Lung microvascular endothelial cell (primary cell): ENCODE data around the gene ENPP6. TPM values are rescaled to one million over a fixed set of nuclear protein-coding genes. Genes with fewer than 3 reads are reported as not detected.
"Not testable (repeated sequence)": the region's sequence is repeated elsewhere in the genome, so short reads cannot be mapped to it uniquely, and the experiment has no call there.

Experiments used
- DNase-seq, 2 donors: peaks; one replicate each; pipeline versions ENCODE4 v3.0.0 to v3.0.0-alpha.2; 2010; ENCODE audit warnings: low read depth in 2 of 2
- total RNA-seq: library from RNA; depleted of rRNA; stranded (reverse); fragments of >200 nt; gene quantifications from 2 replicates; pipeline ENCODE4 v1.2.1, GENCODE V29; 2014

Gene ENPP6
- total RNA-seq, 1 donor from 2014 or later = not detected

DNA sequence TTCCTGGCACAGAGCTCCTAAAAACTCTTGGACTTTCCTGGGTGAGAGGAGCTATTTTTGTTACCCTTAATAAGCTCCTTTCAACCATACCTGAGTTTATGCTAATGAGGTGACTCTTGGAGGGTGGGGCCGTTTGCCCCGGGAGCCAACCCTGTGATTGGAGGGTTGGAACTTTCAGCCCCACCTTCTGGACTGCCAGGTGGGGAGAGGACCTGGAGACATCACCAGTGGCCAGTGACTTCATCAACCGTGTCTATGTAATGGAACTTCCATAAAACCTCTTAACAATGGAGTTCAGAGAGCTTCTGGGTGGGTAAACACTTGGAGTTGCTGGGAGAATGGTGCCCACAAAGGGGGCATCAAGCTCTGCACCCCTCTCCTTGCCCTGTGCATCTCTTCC is 17.9 kb upstream of the ENPP6 start:
- no peak for DNase-seq

GRCh38 chr4:184234155-184234554 is 16.5 kb upstream of the ENPP6 start:
- no peak for DNase-seq

DNA sequence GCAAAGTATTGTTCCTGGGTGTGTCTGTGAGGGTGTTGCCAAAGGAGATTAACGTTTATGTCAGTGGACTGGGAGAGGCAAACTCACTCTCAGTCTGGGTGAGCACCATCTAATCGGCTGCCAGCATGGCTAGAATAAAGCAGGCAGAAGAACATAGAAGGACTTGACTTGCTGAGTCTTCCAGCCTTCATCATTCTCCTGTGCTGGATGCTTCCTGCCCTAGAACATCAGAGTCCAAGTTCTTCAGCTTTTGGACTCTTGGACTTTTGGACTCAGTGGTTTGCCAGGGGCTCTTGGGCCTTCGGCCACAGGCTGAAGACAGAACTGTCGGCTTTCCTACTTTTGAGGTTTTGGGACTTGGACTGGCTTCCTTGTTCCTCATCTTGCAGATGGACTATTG is 15.3 kb upstream of the ENPP6 start:
- no peak for DNase-seq

DNA sequence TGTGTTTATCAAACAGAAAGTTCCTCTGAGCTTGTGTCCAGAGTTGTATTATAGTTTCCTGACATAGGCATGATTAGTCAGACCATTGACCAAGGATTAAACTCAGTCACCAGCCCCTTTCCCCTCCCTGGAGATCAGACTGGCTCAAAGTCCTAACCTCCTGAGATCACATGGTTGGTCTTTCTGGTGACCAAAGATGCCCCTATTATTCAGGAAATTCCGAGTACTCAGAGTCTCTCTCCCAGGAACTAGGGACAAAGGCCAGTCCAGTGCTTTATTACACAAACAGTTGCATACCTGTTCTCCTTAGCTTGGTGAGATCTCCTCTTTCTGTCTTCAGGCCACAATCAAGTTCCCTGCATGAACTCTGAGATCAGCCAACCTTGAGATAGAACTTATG is 14.5 kb upstream of the ENPP6 start:
- no peak for DNase-seq

DNA sequence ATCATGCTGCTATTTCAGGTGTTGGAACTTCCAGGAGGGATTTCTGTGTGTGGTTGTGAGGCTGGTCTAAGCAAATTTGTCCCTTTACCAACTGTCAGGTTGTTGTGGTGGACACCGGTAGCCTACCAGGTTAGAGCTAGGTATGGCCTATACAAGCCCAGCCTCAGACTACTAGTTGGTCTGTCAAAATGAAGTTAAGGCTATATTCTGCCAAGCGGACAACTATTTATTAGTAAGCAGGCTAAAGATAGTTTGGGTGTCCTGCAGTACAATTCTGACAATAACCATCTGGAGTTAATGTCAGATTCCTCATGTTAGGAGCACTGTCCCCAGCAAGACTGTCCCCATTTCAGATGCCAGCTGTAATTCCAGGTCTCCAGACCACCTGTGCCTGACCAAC is 13.9 kb upstream of the ENPP6 start:
- DNase-seq = no peak

GRCh38 chr4:184228056-184228705 is 10.5 kb upstream of the ENPP6 start:
- no peak for DNase-seq

DNA sequence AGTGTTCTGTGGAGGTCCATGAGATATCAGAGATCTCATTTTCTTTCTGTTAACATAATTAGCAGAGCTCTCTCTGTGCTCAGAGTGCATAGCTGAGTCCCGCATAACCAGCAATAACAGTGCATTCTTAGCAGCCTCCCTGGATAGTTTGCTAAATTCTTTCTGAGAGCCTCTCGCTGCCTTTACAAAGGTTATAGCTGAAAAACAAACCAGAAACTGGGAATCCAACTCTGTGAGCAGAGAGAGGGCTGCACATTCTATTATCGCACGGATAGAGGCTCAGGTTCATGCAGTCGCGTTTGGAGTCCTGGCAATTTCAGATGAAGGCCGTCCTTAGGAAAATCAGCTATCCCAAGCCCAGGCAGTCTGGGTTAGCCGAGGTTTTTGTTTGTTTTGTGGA is 1.2 kb downstream of the ENPP6 start:
- DNase-seq = no peak

DNA sequence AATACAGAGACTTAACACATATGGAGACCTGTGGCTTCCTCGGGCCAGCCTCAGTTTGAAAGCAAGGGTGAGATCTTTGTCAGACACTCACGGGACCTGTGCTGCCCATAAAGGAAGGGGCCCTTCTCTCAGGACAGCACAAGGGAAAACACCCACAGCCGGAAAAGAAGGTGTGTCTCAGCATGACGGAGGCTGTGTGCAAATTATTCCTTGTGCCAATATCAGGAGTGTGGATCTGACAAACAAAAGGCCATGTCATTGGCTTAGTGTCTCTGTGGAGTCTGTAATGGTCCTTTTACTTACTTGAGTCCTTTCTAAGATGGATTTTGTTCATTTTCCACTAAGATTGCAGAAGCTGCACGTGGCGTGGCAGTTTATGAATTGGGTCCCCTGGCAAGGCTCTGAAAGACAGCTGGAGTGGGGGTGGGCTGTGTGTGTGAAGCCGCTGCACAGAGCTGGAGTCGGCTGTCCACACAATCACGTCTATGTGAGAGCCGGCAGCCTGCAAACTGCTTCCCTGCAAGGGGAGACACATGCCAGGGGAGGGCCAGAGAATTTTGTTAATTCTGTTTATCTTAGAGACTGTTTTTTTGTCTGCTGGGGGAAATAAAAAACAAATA is 1.9 kb downstream of the ENPP6 start:
- no peak for DNase-seq

DNA sequence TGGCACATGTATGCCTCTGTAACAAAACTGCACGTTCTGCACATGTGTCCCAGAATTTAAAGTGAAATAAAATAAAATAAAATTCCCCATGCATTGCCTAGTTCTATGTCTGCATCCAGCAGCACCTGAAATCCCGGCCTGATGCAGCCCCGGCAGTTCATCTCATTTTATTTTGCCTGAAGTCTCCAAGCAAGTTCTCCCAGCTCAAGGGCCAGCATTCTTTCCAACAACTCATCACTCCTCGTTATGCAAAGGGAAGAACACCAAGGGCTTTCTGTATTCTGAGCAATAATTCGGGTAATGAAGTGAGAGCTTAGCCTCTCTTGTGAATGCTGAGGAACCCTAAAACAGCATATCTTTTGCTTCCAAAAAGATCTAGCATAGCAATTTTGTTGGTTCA is 2.7 kb downstream of the ENPP6 start:
- DNase-seq = no peak

- DNase-seq = not testable (repeated sequence)
Observed at GRCh38 chr4:184207734-184208607, 9.7 kb downstream of the ENPP6 start.

- no peak for DNase-seq
Observed at GRCh38 chr4:184205243-184205642, 12.4 kb downstream of the ENPP6 start.

DNA sequence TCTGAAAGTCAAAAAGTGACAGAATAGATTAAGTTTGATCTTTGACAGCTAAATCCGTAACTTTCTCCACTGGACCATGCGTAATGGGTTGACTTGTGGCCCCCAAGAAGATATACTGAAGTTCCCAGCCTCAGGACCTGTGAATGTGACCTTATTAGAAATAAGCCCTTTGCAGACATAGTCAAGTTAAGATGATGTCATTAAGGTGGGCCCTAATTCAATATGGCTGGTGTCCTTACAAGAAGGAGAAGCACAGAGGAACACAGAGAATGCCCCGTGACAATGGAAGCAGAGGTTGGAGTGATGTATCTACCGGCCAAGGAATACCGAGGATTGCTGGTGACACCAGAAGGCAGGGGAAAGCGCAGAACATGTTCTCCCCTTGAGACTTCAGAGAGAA is 14.4 kb downstream of the ENPP6 start:
- no peak for DNase-seq

- DNase-seq = no peak
Observed at GRCh38 chr4:184201179-184201578, 16.5 kb downstream of the ENPP6 start.

DNA sequence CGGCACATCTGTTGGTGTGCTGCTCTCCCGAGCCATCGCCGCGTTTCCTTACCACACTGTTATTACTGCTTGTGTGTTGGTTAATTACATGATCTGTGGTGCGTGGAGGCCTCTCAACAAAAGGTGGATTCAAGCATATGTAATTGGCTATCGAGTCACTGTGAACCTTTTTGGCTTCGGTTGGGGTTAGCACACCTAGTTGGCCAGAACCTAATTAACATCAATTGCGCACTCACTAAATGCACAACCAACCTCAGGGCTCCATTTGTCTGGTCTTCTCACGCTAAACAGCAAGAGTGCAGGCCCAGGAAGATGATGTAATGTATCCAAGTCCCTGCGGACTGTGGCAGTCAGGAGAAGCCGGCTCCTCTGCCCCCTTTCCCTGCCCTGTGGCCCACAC is 17.4 kb downstream of the ENPP6 start:
- no peak for DNase-seq

DNA sequence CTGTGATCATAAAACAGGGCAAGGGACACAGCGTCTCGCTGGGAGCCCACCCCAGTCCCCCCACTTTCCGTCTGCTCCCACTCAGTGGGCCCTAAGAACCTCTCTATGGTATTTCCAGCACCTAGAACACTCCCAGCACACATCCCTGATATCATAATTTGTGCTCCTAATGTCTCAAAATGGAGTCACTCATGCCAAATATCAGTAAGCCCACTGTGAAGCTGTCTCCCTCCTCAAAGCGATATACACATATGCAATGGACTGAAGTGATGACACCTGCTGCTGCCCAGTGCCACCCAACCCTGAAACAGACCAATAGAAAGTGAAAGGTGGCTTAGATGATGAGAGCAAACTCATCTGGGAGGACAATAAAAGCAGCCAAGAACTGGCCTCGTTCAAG is 17.9 kb downstream of the ENPP6 start:
- DNase-seq = no peak

GRCh38 chr4:184198190-184198589 is 19.5 kb downstream of the ENPP6 start:
- no peak for DNase-seq

GRCh38 chr4:184197536-184198082 is 20.1 kb downstream of the ENPP6 start:
- no peak for DNase-seq

- no peak for DNase-seq
Observed at GRCh38 chr4:184196730-184197385, 20.8 kb downstream of the ENPP6 start.

DNA sequence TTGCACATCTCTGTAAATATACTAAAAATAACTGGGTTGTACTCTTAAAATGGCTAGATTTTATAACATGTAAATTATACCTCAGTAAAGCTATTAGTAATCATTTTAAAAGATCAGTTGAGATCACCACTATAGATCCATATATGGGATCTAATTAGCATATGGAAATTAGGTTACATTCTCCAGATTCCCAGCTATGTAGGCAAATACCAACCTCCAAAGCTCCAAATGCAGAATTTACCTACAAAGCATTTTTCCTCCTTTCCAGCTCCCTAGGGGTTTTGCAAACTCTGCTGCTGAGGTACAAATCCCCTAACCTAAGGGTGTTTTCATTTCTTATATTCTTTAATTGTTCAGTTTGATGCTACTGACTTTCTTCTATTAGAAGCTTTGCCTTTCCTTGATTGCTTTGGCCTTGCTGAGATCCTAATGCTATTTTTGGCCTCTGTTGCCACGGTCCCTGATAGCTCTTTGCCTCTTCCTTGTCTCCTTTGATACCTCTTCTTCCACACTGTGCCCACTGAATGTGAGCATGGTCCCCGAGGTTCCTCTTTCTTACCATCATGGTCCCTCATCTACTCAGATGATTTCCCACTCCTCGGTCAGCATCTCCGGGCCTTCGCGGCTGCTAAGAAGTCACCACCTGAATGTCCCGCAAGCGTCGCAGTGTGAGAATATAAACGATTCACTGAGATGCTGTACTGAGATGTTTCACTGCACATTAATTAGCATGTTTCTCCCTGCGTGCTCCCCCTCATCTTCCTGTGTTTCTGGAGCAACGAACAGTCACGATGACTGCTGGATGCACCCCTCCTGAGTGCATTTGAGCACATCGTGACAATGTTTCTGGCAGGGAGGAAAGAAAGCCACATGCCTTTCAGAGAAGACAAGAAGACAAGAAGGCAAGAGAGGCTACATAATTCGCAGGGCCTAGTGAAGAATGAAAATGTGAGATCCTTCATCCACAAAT is 23.8 kb downstream of the ENPP6 start:
- DNase-seq = no peak

- DNase-seq = no peak
Observed at GRCh38 chr4:184192933-184193332, 24.7 kb downstream of the ENPP6 start.

- DNase-seq = no peak
Observed at GRCh38 chr4:184191267-184191666, 26.4 kb downstream of the ENPP6 start.
